DOHH2 (cell line): ENCODE results near the gene CCDC77.

ENCODE experiments used
- EZH2phosphoT487 ChIP-seq: fragments of 200-600 bp; sonication (generic); IDR thresholded peaks from 2 replicates; pipeline ENCODE4 v1.6.1; 2017; ENCODE audit warnings: borderline replicate concordance, mild to moderate bottlenecking, antibody characterized with exemption, low read length, moderate library complexity, mixed read lengths
- TF ChIP-seq, protein P1 (sequence below): fragments of 200-600 bp; sonication (generic); IDR thresholded peaks from one replicate; pipeline ENCODE4 v1.5.1; 2014; ENCODE audit warnings: antibody characterized with exemption, mild to moderate bottlenecking, low read depth, low read length; ENCODE audit not compliant: poor library complexity, severe bottlenecking

DNA sequence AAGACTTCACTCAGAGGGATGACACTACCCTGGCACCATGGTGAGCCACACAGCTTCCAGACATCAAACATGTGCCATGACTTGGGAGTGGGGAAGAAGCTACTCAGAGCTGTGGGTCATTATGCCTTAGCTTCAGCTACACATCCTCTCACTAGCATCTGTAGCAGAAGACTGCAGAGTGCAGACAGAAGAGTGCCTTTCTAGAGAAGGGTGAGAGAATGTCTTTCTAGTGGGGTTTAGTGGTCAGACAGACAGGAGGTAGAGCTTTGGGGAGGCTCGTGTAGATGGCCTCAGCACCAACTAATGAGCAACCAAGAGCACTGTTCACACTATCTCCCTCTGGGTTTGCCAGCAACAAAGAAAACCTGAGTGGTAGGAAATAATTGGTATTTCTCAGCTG is 53.4 kb downstream of the CCDC77 start:
- TF ChIP-seq, protein P1, sequence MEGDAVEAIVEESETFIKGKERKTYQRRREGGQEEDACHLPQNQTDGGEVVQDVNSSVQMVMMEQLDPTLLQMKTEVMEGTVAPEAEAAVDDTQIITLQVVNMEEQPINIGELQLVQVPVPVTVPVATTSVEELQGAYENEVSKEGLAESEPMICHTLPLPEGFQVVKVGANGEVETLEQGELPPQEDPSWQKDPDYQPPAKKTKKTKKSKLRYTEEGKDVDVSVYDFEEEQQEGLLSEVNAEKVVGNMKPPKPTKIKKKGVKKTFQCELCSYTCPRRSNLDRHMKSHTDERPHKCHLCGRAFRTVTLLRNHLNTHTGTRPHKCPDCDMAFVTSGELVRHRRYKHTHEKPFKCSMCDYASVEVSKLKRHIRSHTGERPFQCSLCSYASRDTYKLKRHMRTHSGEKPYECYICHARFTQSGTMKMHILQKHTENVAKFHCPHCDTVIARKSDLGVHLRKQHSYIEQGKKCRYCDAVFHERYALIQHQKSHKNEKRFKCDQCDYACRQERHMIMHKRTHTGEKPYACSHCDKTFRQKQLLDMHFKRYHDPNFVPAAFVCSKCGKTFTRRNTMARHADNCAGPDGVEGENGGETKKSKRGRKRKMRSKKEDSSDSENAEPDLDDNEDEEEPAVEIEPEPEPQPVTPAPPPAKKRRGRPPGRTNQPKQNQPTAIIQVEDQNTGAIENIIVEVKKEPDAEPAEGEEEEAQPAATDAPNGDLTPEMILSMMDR: no peak
- no peak for TF ChIP-seq EZH2phosphoT487
